CMK (cell line): ENCODE measurements around the gene ANXA6.

ENCODE experiments used
- DNase-seq: peaks from one replicate; pipeline ENCODE4 v3.0.0-alpha.2; 2010; ENCODE audit warnings: low read depth

The ANXA6 gene

DNA sequence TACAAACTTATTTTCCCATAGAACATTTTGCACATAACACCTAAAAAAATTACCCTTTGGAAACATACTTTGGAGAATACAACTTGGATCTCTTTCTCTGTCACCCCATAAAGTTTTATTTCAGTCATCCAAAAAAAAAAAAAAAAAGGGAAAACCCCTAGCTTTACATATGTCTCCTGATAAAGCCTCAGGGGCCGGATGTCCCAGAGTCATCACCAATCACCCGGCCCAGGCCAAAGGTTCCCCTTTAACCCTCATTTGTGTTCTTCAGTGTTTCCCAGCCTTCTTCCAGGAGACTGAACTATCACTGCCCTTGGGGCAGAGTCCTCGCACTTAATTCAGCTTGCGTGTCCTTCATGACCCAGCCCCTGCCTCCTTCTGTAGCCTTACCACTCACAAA, 28.8 kb downstream of the ANXA6 start:
- no peak for DNase-seq

DNA sequence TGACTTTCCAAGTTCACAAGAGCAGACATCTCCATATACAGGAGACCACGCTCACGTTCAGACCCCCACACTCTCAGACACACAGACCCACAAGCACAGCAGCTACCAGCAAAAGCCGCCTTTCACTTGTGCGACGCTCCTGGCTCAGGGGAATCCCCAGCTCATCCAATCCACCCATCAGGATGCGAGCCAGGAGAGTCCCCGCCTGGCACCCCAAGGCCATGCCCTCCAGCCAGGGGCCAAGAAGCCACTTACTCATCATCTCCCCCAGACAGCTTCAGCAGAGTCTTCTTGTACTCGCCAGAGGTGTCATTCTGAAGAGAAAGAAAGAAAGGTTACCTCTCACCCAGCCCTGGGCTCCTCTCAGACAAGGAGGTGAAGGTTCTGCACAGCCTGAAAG, 29.7 kb downstream of the ANXA6 start:
- DNase-seq, result no peak

DNA sequence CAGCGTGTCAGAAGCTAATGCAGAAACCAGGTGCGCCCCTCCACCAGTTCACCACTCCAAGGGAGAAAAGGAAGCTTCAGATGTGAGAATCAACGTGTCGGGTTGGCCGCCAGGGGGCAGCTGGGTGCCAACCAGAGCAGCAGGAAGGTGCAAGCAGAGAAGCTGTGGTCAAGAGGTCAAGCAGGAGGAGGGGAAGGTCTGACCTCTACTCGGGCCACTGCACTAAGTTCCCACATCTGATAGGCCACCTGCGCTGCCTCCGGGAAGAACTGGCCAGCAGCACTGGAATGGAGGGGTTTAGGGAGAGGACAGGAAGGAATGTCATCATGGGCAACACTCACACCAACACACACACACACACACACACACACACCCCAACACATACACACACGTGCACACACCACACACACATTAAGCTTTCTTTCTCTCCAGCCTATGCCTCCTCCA, 31.4 kb downstream of the ANXA6 start:
- peak; percentile 75 for DNase-seq

DNA sequence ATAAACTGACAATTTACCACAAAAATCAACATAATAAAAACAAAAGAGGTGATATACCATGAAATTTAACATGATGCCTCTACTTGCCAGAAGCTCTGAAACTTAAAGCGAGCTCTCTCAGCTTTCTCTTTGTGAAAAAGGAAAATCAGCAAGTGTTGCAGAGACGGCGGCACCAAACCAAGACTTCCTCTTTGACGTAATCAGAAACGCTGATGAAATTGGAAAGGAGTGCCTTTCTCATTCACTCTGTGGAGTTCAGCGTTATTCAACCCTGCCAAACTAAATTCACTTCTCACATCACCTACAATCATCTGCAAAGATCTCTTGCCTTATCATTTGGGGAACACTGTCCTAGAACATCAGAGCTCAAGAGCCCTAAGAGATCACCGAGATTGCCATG, 32.2 kb downstream of the ANXA6 start:
- no peak for DNase-seq

DNA sequence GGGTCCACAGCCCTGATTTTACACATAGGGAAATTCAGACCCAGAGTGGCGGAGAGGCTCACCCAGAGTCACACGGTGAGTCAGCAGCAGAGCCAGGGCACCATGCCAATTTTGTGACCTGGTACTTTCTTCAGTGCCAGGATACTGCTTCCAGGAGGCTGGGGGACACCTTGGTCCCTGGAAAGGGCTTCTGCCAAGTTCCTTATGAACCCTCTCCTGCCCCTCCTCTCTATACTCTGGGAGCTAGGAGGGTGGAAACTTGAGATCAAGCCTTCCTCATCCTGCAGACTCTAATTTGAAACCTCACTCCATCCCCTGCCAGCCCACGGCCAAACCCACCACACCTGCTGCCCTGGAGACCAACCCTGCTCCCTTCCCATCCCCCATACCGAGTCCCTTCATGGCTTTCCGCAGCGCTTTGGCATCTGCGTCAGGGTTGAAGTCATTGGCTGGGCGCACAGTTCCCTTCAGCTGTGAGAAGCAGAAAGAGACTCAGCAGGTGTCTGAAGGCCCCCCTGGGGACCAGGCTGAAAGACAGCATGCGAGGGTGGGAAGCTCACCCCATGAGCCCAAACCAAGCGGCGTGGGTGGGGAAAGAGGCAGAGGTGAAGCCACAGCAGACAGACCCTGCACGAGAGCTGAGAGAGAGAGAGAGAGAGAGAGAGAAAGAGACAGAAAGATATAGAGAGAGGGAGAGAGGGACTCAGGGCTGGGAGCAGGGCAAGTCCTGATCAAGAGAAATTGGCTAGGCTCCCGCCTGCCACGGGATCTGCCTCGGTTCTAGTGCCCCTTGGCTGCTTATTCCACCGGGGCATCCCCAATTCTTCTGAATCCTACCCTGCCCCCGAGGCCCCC, 33.5 kb downstream of the ANXA6 start:
- DNase-seq, result no peak

DNA sequence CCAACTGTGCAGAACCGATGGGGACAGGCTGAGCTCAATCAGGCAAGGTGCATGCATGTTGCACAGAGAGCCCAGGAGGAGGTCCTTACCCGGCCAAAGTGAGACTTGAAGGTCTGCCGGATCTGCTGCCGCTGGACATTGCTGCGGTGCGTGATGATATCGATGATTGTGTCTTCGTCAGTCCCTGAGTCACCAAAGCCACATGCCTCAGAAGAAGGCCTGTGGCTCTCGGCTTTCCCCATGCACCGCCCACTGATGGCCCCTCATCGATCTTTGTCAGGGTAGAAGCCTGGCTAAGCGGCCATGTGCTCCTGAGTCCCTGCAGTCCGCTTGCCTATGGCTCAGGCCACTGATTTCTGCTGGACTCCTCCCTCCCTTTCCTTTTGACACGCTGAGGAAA, 34.8 kb downstream of the ANXA6 start:
- DNase-seq, result no peak

DNA sequence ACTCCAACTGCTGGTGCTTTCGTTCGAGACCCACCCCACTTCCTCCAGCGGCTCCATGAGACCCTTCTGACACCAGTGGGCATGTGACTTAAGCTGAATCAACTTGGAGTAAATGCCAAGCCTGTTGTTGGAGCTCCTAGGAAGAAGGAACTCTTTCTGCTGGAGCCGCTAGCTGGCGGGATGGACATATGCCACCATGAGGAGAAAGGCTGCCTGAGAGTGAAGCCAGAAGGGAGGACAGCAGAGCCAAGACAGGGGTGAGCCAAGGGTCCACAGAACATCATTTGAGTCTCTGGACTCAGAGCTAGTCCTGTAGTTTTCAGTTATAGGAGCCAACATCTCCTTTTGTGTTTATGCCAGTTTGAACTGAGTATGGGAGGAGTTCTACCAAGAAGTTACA, 35.9 kb downstream of the ANXA6 start:
- DNase-seq, result no peak

DNA sequence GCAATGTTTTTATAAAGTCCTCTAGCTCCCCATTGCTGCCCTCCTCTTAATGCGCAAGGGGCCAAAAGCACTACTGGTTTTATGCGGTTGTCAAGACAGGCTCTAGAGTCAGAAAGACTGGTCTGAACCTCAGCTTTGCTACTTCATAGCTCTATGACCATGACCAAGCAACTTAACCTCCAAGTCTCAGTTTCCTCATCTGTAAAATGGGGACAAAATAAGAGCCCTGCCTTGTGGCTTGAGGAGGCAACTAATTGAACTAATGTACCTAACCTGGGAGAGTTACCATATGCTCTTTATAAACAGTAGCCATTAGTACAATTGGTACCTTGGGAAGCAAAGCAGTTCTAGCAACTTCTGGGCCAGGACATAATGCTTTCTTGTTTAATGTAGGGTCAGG, 36.5 kb downstream of the ANXA6 start:
- DNase-seq, result no peak

DNA sequence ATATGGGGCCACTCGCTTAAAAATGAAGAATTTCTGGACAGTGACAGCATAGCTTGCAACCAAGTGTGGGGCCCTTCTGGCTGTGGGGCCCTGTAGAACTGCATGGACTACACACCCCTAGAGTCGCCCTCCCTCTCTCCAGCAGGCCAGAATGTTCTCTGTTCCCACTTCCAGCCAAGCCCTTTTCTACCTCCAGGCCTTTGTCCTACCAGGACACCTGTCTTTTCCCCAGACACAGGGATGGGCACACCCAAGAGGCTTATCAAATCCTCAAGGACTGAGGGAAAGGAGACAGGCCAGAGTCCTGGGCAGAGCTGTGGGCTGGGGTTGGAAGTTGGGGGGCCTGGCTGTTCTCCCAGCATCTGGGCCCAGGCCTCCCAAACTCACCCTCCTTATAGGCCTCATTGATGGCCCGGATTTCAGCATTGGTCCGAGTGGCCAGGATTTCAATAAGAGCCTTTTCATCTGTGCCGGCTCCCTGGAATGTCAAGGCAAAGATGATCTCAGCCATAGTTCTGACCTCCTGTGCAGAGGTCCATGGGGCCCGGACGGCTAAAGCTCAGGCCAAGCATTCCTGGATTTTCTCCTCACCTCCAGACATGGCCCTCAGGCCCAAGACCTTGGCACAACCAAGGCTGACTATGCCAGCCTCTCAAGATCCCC, 38.5 kb downstream of the ANXA6 start:
- no peak for DNase-seq

DNA sequence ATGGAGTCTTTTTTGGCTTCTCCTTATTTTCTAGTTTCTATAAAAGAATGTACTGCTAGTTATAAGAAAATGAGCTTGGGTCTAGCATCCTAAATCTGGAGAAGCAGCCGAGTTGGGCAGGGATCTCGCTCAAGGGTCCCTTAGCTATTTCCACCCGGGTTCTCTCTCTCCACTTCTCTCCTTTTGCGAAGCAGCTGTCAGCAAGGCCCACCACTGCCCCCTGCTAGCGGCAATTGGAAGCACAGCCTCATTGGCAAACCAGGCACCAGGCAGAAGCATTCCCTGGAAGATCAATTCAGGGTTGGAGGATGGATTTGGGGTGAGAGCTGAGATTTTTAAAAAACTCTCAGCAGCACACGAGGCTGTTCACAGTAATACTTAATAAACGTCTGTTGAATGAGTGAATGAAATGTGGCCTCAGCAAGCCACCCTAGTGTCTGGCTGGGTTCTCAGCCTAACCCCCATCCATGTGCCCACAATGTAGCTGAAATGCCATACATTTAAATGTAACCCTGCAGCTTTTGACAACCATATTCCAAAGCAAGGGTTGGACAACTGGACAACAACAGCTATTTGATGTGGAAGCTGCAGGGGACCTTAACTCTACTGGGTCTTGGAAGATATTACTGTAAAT, 42.2 kb downstream of the ANXA6 start:
- no peak for DNase-seq

DNA sequence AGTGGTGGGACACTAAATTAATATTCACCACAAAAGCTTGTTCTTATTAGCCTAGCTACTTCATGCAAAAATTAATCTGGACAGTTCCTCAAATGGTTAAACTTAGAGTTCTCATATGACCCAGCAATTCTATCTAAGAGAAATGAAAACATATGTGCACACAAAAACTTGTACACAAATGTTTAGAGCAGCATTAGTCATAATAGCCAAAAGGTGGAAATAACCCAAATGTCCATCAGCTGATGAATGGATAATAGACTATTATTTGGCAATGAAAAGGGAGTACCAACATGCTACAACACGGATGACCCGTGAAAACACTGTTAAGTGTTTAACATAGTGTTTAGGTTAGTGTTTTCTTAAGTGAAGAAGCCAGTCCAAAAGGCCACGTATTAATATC, 43.9 kb downstream of the ANXA6 start:
- DNase-seq, result no peak

DNA sequence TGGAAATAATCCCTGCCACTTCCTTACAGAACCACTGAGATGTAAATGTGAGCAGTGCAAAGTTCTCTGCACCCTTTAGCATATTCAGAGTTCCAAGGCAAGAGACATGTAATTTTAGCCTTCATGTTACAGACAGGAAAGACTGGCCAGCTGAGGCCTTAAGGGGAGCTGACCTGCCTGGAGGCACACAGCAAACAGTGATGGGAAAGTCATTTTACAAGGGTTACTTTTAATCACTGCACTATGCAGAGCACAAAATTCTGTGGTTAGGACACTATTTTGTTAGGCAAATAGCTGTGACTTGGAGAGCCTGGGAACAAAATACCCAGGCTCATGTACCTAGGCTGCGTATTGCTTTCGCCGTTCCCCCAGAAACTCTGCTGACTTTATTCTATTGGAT, 46.6 kb downstream of the ANXA6 start:
- no peak for DNase-seq

DNA sequence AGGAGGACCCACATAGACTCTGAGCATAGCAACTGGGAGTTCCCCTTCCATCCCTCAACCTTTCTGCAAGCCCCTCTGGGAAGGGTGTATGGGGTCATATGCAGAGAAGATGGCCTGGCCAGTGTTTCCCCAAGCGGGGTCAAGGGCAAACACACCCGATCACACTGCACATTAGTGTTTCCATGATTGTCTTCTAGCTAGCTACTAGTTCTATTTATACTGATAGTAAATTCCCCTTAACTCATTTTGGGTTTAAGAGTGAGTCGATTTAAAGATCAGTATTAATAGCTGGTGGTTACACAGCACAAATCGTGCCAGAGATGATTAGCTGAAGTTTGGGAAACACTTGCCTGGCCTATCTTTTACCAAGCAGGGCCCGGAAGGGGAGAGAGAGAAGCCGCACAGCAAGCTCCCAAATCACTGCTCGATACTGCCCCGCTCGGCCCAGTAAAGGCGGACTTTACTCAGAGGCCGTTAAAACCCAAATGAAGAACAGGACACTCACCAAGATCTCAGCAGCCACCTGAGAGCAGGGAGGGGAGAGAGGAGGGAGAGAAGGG, 47.4 kb downstream of the ANXA6 start:
- DNase-seq, result no peak

DNA sequence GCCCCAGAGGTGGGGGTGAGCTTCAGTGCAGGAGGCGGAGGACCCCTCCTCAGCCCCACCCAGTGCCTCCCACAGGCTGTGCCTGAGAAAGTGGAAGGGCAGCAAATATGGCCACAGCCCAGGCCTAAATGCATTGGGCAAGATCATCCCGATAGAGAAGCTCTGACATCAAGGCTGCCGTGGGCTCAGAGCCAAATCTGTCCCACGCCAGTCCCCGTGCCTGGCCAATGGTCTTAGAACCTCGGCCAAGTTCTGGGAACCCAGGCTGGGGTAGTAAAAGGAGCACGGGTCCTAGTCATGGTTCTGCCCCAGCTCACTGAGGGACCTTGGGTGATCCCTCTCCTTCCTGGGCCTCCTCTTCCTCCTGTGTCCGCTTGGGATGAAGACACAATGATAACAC, 49.0 kb downstream of the ANXA6 start:
- DNase-seq, result no peak

DNA sequence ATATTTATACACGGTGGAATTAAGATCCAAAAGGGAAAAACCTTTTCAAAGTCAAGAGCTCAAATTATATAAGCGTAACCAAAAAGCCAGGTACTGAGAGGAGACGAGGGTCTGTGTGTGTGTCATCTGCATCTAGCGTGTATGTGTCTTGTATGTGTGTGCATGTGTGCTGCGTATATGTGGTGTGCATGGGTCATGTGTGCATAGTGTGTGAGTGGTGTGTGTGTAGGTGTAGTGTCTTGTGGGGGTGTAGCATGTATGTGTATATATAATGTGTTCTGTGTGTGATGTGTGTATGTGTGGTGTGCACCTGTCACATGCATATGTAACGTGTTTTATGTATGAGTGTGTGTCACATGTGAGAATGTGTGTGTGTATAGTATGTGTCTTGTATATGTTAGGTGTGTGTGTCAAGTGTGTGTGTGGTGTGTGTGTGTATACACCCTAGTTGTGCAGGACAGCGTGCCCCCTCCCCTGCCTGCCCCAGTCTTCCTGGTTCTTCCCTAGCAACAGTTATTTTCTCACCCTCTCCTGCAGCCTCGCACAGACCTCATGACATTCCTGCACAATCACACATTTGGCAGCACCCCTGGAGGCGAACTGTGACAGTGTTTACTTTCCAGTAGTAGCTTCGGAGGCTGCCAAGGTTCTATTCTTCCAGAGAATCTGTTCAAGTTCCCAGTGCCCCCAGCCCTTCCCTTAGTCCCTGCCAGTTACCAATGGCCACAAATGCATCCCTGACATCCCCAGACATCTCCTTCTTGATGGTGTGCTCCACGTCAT, 49.6 kb downstream of the ANXA6 start:
- DNase-seq, result no peak

DNA sequence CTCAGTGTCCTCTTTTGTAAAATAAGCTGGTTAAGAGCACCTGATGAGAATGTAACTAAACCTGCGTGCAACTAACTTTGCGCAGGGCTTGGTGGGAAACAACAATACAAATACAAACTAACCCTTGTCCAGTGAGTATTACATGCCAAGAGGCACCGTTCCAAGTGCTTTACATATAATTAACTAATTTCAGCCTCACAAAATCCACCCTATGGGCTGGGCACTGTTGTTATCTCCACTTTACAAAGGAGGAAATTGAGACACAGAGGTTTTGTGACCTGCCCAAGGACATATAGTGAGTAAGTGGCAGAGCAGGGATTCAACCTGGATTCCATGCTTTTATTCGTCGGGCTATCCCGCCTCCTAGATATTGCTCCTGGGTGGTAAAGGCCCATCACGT, 50.5 kb downstream of the ANXA6 start:
- DNase-seq, result no peak

DNA sequence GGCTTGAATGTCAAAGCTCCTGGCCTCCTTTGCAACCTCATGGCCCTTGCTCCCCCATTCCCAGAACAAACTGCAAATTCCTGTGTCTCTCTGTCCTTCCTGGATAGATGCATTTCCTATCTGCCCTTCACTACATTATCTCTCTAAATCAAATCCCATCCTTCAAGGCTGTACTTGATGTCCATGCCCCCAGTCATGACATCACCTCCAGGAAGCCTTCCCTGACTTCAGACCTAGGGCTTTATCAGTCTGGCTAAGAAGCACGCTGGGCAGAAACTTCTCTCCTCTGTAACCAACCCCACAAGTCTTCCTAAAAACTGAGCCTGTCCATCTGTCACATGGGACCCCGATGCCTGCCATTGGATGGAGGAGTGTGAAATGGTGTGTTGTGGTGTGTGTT, 51.1 kb downstream of the ANXA6 start:
- no peak for DNase-seq

DNA sequence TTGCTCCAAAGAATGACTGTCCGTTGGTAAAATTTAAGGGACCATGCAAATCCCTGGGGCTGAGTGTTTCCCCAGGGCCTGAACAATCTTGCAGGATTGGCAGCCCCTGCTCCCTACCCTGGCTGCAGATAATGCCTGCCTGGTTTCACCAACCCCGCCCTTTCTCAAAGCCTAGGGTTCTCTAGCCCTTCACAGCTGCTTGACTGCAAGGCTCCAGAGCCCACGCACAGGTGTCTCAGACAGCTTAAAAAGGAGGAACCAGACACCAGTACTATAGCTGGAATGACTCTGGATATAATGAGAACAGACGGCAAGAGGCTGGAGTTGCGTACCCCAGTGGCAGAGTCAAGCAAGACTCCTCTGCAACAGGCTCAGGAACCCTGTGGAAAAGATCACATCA, 51.5 kb downstream of the ANXA6 start:
- no peak for DNase-seq

DNA sequence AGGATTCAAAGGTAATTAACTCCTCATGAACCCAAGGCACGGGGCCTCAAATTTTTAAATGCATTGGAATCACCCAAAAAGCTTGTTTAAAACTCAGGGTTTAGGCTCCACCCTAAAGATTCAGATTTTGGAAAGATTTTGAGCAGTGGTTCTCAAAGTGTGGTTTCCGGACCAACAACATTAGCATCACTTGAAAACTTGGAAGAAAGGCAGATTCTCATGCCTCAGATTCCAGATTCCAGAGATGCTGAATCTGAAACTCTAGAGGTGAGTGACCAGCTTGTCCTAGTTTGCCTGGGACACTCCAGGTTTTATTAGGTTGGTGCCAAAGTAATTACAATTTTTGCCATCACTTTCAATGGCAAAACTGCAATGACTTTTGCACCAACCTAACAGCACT, 52.0 kb downstream of the ANXA6 start:
- DNase-seq, result no peak

DNA sequence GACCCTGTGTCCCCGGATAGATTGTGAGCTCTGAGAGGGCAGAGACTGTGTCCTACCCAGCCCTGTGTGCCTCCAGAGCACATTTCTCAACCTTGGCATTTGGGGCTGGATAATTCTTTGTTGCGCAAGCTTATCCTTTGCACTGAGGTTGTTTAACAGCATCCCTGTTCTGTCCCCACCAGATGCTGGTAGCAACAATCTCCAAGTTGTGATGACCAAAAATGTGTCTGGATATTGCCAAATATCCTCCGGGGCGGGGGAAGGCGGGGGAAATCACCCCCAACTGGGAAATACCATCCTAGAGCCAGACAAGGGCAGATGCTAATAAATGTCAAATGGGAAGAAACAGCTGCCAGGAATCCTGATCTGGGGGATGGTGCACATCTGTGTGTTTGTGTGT, 52.8 kb downstream of the ANXA6 start:
- no peak for DNase-seq

DNA sequence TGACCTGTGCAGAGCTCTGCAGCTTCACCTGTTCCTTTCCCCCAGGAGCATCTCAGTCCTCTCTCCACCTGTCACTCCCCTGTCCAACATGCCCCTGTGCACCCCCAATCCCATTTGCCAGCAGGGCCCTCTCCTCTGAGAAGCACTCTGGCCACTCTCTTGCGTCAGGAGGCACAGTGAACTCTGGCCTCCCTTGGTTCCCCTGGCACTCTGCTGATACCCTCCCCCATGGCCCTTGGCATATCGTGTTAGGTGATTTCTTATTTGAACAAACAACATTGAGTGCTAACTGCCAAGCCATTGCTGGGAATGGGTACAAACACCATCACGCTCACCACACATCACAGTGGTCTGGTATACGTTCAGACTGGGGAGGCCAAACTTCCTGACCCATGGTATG, 55.8 kb downstream of the ANXA6 start:
- DNase-seq, result no peak

DNA sequence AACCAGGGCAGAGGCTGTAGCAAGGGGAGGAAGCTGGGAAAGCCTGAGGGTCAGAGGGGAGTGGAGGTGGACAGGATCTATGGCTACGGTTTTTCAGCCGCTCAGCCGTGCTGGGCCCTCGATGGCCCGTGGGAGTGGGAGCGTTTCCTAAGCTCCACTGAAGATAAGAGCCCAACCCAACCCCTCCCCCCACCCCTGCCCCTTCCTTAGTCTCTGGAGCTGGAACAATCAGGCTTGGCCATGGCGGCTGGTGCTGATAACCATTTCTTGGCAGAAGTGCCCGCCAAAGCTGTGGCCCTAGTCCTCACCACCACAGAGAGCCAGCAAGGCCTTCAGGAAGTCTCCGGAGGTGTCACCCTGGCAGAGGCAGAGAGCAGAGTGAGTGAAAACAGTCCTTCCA, 56.4 kb downstream of the ANXA6 start:
- no peak for DNase-seq
